NCI-H187 treated with DMSO at 0.1 percent for 48 hours (cell line): ENCODE results near the gene KTN1.

Source experiments
- DNase-seq: peaks from one replicate; lab custom pipeline; 2025; lab: John Stamatoyannopoulos, UW

KTN1 gene

DNA sequence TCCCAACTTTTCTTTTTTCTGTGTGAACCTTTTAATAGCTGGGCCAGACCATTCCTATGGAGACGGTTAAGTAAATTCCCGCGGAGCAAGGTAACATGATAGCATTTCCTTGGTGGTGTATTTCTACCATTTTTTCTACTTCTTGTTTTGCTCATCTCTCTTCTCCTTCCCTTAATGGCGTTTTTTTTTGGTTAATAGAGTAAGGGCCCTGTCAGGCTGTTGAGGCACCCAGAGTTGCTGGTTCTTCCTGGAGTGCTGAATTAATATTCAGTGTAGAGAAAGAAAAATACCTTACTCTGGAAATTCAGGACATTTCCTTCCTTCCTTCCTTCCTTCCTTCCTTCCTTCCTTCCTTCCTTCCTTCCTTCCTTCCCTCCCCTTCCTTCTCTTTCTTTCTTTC is 137.6 kb downstream of the KTN1 start:
- DNase-seq, result no peak

DNA sequence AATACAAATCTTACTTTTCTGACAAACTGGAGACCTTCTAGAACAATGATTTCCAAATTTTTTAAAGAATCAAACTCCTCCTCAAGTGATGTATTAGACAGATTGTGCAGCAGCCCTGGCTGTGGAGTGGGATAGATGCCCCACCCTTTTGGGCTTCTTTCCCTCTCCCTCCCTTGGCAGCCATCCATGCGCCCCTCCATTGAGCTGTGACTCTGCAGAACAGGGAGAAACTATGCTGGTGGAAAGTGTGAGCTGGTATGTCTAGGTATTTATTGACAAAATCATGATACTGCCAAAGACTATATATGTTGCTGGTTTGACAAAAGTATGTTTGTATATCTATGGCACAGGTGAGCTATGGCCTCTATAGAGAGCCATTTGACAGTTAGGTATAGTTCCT is 138.5 kb downstream of the KTN1 start:
- no peak for DNase-seq

DNA sequence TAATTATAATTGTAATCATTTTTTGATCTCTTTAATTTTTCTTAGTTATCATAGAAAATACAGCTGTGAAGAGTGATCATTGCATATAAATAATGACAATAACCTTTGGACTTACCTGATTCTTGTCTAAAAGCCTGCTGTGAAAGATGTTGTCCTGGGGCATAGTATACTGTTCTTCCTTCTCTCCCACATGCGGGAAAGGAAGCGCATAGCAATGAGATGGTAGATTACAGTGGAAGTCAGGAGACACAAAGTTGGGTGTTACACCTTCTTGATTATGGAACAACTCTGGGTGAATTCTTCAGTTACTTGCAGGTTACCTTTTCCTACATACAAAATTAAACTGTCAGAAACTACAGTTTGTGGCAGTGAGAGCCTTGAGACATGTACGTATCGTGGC is 140.8 kb downstream of the KTN1 start:
- no peak for DNase-seq

DNA sequence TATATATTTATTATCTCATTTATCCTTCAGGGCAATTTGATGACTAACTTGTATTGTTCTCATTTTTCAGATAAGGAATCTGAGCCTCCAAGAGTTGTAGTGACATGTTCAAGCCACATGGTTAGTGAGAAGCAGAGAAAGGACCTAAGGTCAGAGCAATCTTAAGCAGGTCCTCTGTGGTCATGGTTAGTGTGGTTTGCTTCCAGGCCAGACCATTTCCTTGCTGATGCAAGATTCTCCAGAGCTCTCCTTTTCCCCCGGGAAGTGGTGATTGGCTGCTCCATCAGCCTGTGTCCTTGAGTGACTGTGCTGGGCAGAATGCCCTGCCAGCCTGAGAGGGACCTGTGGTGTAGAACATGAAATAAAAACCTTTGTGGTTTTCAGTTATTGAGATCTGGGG is 141.3 kb downstream of the KTN1 start:
- DNase-seq, result no peak

DNA sequence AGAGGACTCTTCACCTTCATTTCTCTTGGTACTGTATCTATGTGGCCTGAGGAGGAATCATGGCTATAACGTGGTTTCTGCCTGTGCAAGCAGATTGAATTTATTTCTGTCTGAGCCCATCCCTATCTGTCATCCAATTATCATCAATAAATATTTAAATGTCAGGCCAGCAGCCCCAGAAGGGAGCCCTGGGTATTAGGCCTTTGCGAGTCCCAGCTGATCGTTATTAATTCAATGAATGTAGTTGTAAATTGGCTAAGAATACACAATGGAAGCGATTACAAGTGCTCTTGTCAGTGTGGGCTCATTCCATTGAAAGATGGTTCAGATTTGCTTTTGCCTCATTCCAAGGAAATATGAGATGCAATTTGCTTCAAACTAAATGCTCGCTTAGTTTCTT is 142.0 kb downstream of the KTN1 start:
- no peak for DNase-seq

DNA sequence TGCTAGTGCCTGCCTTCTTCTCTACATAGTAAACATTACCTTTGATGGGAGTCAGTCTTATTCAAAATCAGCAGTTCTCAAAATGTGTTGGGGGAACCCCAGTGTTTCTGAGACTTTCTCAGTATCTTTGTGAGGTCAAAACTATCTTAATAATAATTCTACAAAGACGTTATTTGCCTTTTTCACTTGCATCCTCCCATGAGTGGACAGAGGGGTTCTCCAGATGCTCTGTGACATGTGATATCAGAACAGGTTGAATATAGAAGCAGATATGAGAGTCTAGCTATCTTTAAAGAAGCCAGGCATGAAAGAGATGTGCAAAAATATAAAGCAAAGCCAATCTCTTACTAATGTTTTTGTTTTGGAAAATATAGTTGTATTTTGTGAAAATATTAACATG is 144.7 kb downstream of the KTN1 start:
- no peak for DNase-seq

DNA sequence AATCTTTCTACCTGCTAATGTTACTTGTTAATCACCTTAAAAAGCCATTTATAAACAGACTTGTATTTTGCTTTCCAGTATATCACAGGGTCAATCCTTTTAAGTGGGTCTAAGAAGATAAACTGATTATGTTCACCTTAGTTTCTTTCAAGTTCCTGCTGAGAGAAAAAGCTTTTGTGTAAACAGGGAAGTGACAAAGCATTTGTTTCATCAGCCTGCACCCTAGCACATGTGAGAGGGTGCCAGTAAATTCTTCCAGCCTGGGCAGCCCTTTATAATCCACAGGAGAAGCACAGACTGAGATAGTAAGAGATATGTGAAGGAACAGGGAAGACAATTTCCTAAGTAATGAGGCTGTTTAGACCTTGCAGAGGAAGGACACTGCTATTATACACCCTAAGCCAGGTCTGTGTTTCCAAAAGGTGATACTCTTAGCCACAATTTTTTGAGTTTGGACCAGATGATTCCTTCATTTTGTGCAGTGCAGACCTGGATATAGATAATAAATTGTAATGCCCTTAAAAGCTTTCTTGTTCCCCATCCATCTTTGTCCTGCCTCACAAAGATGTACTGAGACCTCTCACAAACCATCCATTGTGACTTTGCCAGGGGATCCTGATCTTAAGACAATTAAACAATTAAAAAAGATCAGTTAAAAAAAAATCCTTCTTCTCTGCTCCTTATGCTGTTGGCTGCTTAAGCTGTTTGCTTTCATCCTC is 150.7 kb downstream of the KTN1 start:
- no peak for DNase-seq

DNA sequence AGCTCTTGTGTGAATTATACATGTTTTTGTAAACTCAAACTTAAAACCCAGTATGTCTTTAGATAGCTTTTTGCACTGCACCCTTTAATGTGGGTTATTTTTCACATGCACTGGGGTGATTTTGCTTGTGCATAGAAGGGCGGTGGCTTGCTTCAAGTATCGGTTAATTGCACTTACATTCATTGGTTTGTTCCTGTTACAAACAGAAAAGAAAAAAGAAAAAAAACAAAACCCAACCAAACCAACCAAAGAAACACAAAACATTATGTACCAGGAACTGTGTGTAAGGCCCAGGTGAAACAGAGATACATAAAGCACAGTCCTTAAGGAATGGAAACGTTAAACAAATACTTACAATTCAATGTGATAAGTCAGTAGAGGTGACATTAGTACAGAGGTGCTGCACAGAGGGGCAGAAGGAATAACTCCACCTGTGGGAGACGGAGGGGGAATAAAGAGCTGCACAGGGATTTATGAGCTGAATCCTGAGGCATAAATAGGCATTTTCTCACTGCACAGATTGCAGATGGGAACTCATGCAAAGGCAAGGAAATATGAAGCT is 151.4 kb downstream of the KTN1 start:
- no peak for DNase-seq

DNA sequence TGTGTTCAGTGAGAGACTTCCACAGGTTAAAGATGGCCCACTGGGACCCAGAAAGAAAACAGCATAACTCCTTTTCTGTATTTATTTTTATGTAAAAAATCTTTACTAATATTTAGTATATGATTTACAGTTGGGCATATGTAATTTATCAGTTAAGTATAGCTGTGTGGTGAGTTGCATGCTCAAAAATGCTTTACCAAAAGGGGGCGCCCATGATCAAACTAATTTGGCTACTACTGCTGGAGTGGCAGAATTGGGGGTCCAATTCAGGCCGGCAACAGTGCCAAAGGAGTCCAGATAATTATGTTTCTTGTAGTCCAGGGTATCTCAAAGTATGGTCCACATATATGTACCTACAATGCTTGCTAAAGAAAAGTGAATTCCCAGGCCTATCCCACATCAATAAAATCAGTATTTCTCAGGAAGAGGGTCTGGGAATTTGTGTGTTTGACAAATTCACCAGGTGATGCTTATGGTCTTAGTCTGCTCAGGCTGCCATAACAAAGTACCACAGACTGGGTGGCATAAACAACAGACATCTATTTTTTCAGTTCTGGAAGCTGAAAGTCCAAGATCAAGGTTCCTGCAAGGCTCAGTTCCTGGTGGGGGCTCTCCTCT is 152.0 kb downstream of the KTN1 start:
- no peak for DNase-seq

DNA sequence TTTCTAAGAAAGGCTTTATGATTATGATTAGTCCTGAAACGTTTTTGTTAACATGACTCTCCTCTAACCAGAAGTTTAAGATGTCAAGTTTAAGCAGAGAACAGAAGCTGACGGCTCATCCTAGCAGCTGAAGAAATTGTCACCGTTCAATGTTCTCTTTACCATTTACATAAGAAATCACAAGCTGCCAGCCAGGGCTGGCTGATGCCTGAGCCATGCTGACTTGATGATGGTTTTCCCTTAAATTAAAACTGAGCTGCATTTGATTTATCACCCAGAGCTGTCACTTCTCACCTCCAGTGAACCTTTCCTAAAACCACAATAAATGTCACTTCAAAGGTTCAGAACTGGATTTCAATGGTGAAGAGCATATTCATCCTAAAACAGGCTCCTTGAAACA is 153.6 kb downstream of the KTN1 start:
- no peak for DNase-seq
